ENCODE results near the gene COL5A2.

Gene COL5A2

DNA sequence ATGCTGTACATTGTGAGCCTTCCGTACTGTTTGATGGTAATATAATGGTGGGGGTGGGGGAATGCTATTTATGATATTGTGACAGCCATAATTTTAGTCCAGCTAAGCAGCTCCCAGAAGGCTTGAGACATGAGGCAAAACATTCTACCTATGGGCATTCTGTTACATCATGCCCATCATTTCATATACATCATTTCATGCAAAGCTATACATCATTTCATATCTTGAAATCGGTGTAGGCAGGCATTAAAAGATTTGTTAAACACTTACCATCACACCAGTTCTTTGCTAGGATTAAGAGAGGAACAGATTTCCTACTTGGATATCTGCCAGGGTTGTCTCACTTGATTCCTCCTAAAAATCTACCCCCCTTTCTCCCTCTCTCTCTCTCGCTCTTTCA lies 84.5 kb downstream of the COL5A2 start:
- DNase-seq, result no peak

DNA sequence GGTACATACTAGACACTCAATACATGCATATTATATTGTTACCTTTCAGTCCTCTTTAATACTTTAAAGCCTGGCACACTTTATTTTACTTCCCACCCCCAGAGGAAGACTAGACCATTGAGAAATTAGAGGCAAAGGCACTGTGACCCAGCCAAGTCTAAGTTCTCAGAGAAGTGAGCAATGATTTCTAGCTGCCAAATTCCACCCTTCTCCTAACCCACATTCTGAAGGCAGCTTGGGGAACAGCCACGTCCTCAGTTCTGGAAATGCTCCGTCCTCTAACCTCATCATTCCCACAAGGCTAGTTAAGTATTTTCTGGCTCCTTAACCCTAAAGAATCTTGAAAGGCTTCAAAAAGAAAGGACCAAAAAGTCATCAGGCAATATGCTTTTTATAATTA lies 86.6 kb downstream of the COL5A2 start:
- DNase-seq, result no peak

DNA sequence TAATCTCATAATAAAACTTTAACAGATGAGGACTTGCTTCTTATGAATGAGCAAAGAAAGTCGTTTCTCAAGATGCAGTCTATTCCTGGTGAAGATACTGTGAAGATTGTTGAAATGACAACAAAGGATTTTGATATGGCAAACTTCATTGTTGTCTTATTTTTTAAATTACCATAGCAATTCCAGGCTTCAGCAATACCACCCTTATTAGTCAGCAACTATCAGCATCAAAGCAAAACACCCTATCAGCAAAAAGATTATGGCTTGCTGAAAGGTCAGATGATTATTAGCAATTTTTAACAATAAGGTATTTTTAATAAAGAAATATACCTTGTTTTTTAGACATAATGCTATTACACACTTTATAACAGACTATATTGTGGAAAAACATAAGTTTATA lies 88.3 kb downstream of the COL5A2 start:
- no peak for DNase-seq

DNA sequence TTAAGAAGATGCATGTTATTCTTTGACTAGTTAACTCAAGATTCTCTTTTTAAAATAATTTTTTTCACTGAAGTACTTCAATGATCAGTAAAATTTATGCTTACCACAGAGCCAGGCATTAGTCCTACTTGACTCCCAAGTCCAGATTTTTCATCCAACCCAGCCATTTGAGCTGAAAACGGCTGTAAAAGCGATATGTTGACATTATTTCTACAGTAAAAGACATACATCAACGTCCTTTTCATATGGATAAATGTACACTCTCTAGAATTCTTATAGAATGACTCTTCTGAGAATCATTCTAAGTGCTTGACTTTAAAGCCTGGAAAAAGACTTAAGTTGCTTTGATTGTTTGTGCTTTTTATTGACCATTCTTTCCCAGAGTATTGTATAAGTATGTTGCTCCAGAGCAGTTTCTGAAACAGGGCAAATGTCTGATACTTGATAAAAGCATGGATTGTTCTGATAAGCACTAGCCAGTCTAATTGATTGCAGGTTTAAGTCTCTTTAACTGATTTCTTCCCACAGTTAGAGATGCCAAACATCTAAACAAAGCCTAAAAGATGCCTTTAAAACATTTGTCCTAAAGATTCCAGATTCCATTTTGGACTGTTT lies 90.9 kb downstream of the COL5A2 start:
- DNase-seq, result no peak

DNA sequence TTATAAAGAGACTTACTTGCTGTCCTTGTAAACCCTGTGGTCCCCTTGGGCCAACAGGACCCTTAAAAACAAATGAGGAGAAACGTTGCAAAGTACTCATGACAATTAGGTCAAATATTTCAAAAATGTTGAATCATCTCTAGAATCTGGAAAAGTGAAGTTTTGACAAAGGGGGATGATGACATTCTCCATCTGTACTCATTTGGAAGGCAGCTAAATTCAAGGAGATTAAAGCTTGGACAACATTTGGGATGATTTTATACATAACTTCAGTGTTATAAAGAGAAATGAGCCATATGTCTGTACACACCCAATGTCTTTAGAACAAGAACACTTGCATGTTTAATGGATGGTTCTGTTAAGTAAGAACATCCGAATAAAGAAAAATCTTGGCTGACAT lies 92.9 kb downstream of the COL5A2 start:
- no peak for DNase-seq

DNA sequence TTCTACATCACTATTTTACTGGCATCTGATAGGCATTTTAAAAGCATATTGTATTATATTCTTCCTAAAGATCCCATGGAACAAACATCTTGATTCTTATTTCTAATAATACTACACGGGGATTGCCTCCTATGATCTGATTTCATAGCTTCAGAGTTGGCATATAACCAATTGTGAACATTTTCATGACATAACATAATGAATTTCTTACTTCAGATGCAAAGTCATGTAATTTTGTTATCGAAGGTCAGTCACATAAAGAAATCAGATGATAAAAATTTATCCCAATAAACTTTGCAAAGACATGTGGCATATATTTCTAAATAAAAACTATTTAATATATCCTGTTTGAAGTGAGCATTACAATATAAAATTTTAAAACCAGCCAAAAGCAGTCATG lies 93.3 kb downstream of the COL5A2 start:
- no peak for DNase-seq

DNA sequence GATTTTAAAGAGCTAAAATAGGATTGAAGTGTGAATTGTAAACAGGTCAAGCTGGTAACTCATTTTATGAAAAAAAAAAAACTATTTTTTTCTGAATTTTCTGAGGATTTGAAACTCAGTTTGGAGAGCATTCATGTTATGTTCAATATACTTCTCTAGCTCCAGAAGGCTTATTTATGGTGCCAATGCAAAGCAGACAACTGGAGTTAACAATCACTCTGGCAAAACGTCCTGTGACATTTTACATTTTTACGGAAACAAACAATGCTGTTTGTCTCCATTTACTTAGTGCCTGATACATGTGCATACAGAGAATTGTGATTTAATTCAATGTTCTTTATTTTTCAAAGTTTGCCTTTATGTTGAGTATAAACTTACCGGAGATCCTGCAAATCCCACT lies 96.0 kb downstream of the COL5A2 start:
- DNase-seq, result no peak

DNA sequence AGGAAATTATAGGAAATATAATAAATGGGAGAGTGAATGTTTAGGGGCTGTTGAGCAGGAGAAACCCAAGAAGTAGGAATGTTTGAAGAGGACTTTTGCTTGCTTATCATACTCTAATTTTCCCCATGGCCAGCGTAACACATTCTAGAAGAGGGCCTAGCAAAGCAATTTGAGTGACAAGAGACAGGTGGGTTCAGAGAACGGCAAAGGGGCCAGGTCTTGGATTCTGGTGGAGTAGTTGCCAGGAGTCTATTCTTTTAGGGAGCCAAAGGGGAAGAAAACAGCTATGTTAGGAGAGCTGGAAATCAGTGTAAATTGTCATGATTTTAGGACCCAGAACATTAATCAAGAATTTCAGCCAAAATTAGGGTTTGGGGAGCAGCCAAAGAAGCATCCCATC lies 96.5 kb downstream of the COL5A2 start:
- DNase-seq, result no peak

DNA sequence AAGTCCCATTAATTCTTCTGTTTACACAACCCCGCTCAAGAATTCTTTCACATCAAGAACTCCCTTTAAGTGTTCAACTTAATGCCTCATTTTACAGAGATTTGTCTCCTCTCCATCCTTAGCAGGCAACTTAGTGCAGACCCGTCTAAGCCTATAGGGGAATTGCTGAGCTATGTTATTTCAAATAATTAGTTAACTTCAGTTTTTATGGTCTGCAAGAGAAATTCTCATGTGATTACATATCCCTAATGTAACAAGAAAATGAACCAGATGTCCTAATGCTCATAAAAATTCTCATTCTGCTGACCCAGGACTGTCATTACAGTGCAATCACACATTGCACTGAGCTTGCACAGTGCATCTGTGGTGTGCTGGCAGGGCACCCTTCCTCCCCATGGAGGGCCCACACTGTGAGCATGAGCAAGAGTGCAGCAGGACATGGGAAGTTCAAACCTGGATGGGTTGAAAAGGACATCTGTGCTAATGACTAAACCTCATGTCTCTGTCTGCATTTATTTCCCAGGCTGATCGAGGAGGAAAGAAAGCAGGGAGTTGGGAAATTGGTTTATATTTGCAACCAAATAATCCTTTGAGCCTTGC lies 97.1 kb downstream of the COL5A2 start:
- no peak for DNase-seq

DNA sequence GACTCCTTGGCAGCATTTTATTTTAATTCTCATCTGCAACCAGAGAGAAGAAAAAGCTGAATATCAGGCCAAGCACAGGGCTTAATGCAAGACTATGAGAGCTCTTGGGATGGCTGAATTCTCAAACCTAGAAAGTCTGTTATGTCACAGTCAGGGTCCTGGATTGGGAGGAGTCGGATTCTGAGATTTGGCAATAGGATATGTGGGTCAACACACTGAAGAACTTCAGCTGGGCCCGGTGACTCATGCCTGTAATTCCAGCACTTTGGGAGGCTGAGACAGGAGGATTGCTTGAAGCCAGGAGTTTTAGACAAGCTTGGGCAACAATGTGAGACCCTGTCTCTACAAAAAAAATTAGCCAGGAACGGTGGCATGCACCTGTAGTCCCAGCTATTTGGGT lies 103.0 kb downstream of the COL5A2 start:
- DNase-seq, result no peak

DNA sequence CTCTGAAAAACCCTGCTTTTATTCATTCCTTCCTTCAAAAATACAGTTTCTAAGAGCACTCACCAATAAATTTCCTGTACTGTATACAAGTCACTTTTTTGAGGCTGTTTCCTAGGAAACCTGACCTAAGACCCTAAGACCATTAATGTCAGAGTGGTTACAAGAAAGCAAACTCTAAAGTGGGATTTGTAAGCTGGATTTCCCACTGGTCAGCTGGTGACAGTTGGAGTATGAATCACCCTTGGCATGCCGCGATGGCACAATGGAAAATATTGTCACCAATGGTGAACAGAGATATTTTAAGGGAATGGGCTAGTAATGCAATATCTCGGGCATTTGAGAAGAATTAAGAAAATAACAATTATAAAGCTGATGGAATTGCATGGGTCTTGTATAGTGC lies 103.4 kb downstream of the COL5A2 start:
- DNase-seq, result no peak

DNA sequence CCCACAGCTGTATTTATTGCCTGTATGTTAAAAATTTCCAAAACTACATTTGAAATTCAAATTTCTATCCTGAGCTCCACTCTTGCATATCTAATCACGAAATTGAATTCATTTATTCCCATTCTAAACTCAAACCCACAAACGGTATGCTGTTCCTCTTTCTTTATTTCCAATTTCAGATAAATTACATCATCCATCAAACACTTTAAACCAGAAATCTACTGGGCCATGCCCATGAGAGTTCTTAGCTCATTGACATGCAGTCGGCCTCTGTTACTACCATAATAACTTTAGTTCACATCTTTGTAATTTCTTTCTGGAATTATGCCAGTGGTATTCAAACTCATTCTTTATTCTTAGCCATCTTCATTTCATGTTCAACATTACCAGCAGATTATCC lies 105.1 kb downstream of the COL5A2 start:
- no peak for DNase-seq

DNA sequence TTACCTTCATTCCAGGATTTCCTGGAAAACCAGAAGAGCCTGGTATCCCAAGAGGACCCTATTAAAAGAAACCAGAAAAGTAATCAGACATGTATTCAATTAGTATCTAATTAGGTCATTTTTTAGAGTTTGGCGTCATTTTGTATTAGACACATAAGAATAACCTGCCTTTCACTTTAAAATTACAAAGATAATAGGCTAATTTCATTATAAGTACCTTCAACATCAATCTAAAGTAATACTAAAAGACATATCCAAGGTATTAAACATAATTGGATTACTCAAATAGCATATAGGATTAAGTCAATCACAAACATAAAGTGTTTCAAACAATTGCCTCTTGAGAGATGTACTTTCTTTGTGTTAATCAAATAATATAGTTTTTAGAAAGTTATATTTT lies 107.5 kb downstream of the COL5A2 start:
- no peak for DNase-seq

DNA sequence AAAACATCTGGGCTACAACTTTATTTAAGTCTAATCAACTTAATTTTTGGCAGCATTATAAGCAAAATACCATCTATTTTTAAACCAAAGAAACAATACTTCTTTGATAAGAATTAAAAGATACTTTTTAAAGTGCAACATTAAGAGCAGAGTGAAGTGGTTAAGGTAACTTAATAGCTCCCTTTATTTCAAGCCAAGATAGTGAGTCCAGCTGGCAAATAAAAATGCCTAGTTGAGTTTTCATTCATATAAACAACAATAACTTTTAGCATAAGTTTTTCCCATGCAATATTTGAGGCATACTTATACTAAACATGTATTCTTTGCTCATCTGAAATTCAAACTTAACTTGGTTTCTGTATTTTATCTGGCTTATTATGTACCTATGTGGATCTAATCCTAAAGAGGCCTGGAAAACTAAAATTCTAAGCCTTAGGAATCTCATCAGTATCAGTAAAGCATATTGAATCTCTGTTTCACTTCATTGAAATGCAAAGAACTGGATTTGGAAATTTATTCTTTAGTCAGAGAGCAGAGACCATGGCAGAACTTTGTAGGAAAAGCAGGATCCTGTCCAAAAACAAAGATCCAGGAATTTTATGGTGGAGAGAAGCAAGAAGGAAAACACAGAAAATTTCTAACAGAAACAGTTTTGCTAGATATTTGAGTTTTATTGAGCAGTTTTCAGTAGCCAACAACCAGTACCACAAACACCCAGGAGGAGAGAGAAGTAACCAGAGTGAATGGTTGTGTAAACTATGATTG lies 109.5 kb downstream of the COL5A2 start:
- no peak for DNase-seq

DNA sequence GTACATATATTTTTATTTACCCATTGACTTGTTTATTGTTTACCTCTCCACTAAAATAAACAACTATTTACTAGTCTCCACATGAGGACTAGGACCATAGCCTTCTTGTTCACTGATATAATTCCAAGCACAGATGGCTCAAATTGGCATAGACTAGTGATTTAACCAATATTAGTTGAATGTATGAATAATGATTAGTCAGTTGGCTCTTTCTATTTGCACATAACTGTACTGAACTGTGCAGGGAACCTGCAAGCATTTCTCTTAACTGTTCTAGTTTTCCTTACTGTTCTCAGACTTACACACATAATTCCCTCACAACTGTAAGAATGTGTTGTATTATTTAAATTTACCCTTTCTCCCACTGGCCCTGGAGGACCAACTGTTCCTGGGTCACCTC lies 113.5 kb downstream of the COL5A2 start:
- no peak for DNase-seq

DNA sequence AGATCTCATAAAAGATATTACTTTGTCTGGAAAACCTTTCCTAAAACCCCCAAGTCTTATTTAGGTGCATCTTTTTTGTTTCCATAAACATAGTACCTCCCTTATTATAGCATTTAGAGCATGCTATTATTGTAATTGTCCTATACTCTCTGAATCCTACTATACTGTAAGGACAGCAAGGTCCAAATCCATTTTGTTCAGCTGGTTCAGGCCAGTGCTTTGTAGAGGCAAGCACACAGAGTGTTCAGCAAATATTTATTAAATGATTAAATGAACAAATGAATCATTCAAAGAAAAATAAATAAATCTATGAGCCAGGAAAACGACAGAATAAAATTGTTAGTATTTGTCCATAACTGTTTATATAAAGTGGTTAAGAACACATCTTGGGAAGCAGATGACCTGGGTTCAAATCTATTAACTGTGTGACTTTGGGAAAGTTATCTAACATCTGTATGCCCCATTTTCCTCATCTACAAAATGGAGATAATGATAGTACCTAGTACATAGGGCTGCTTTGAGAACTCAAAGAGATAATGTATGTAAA lies 119.4 kb downstream of the COL5A2 start:
- no peak for DNase-seq

DNA sequence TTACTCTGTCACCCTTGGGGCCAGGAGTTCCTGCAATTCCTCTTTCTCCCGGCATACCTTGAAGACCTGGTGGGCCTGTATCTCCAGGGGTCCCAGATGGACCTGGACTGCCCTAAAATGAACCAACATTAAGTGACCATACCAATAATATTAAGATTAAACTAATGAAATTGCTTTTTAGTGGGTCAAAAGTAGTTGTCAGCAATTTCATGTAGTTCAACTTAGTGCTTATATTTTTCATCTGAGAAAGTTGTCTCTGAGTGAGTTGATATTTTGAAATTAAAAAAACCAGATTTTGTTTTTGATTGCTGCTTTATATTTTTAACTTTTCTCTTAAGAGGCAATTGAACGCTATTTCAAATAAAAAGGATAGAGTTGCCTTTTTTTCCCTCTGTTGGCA lies 122.2 kb downstream of the COL5A2 start:
- DNase-seq, result no peak

DNA sequence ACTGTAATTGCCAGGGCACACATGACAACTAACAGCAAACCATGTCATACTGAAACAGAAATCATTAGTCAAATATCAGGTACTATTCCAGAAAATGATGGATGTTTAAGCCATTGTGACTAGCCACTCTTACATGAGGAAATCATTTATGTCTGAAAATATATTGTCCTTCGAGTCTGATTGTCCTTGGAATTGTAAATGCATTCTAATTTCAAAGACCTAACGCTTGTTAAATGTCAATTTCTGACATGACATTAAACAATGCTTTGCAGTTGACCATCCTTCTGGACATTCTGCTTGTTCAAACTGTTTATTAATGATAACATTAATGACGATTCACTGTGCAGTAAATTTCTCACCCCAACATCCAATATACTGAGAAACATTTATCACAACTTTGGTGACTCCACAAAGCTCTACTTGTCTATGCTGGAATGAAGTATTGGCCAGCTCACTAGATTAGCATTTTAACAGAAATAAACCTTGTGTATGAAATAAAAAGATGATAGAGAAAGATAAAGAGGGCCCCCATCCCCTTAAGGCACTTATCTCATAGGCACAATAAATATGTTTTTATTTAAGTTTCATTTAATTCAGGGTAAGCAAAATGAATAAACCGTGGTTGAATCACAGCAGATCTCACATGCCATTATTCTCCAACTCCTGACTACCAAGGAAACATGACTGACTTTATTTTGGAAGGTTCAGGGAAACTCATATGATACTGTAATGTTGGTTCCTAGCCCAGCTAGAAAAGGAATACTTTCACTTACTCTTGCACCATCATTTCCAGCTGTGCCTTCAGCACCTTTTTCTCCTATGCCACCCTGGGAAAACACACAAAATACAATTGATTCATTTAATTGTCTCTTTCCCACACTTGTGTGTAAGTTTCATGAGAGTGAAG lies 123.1 kb downstream of the COL5A2 start:
- no peak for DNase-seq

DNA sequence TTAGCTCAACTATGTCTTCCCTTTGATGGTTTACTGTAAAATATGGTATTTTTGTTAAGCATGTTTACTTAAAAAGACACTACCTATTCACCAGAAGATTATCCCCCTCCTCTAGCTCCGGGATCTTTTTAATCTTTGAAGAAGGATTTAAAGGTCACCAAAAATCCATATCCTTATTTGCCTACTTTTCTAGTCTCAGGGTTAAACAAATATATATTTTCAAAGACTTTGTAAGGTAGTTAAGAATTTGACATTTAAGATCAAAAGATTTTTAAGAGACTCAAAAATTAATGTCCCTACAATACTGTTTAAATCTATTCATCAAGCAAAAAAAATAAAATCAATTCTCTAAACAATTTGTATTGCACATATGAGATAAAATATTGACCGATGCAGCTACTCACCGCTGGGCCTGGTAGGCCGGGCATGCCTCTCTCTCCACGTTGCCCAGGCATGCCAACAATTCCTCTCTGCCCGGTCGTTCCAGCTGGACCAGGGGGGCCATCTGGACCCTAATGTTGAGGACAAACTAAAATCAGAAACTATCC lies 129.3 kb downstream of the COL5A2 start:
- DNase-seq, result no peak

DNA sequence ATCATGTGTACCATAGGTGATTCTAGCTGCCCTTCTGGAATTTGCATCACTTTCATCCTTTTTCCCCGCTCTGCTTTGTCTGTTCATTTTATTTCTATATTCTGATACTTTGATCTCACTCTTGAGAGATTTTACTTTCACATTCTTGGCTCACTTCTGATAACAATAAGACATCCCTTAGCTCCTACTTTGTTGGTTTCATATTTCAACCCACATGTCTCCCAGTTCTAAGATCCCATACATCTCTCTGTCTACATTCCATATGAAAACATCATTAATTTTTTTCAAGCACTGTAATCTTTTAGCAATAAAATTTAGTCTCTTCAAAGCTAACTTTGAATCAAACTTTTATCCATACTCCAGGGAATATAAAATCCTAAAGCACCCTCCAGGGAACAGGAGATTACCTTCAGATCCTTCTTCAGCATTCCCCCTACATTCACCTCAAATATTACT lies 129.8 kb downstream of the COL5A2 start:
- no peak for DNase-seq

DNA sequence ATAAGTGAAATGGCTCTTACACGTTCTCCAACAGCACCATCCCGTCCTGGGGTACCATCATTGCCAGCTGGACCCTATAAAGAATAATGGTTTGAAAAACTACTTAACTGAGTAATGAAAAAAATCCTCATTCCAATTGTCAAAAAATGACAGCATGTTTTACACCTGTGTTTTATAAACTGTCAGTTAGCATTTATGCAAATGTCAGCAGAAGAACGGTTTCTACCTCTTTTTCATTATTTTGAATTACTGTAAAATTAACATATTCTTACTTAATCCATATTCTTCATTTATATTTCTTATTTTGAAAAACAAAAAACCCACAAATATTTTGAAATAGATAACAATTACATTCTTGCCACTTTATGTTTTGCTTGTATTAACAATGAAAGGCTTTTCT lies 131.4 kb downstream of the COL5A2 start:
- DNase-seq, result no peak

DNA sequence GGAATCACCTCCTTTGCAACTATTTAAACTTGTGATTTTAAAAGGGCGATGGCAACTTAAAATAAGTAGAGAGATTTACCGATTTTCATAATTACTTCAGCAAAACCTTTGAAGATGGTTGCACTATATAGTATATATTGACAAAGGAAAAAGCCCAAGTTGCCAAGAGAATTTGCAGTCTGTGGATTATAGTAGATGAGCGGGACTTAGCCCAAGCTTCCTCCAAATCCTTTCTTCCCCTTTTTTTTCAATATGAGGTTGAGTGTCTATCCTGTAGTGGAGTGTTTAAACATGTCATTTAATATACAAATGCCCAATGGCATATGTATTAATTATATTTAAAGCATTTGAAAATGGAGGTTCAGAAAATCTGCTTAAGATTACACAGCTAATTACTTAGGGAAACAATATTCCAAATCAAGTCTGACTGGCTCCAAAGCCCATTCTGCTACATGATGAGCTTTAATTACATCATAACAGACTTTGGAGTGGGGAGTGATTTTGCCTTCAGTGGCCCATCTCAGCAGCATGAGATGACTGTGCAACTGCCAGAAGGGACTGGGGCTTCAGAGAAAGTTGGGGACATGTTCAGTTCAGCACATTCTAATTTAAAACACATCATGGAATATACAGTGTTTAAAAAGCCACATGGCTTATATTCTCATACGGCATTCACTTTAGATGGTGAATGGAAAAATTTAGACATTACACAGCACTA lies 132.2 kb downstream of the COL5A2 start:
- no peak for DNase-seq

Data from activated T-cell treated with anti-CD3 and anti-CD28 coated beads, Interleukin-2, amount 50 U/mL, for 1 hour (primary cell).